Measurements from ENCODE around the gene BCAS3.
"Not testable (repeated sequence)": the region's sequence is repeated elsewhere in the genome, so short reads cannot be mapped to it uniquely, and the experiment has no call there.

The BCAS3 gene

DNA sequence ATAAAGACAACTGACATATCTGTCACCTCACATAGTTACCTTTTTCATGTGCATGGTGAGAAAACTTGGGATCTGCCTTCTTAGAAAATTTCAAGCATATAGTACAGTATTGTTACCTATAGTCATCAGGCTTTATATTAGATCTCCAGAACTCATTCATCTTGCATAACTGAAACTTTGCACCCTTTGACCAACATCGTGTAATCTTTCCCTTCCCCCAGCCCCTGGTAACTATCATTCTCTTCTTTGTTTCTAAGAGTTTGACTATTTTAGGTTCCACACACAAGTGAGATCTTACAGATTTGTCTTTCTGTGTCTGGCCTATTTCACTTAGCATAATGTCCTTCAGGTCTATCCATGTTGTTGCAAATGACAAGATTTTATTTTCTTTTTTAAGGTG lies 751.6 kb downstream of the BCAS3 start:
- H3K4me3 ChIP-seq (replicated peaks; ENCODE audit: low read depth, low read length) = no peak overlapping the region
- TF ChIP-seq, protein P1, sequence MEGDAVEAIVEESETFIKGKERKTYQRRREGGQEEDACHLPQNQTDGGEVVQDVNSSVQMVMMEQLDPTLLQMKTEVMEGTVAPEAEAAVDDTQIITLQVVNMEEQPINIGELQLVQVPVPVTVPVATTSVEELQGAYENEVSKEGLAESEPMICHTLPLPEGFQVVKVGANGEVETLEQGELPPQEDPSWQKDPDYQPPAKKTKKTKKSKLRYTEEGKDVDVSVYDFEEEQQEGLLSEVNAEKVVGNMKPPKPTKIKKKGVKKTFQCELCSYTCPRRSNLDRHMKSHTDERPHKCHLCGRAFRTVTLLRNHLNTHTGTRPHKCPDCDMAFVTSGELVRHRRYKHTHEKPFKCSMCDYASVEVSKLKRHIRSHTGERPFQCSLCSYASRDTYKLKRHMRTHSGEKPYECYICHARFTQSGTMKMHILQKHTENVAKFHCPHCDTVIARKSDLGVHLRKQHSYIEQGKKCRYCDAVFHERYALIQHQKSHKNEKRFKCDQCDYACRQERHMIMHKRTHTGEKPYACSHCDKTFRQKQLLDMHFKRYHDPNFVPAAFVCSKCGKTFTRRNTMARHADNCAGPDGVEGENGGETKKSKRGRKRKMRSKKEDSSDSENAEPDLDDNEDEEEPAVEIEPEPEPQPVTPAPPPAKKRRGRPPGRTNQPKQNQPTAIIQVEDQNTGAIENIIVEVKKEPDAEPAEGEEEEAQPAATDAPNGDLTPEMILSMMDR (IDR thresholded peaks at IDR 0.05; ENCODE audit: low read length, missing control alignments) = no peak
- no peak for DNase-seq (ENCODE audit: low read depth)

DNA sequence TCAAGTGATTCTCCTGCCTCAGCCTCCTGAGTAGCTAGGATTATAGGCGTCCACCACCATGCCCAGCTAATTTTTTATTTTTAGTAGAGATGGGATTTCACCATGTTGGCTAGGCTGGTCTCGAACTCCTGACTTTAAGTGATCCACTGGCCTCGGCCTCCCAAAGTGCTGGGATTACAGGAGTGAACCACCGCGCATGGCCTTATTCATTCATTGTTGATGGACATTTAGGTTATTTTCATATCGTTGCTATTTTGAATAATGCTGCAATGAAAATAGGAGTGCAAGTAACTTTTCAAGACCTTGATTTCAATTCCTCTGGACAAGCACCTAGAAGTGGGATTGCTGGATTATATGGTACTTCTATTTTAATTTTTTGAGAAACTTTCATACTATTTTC lies 752.2 kb downstream of the BCAS3 start:
- not testable (repeated sequence) for DNase-seq (ENCODE audit: low read depth); H3K4me3 ChIP-seq (replicated peaks; ENCODE audit: low read depth, low read length)

DNA sequence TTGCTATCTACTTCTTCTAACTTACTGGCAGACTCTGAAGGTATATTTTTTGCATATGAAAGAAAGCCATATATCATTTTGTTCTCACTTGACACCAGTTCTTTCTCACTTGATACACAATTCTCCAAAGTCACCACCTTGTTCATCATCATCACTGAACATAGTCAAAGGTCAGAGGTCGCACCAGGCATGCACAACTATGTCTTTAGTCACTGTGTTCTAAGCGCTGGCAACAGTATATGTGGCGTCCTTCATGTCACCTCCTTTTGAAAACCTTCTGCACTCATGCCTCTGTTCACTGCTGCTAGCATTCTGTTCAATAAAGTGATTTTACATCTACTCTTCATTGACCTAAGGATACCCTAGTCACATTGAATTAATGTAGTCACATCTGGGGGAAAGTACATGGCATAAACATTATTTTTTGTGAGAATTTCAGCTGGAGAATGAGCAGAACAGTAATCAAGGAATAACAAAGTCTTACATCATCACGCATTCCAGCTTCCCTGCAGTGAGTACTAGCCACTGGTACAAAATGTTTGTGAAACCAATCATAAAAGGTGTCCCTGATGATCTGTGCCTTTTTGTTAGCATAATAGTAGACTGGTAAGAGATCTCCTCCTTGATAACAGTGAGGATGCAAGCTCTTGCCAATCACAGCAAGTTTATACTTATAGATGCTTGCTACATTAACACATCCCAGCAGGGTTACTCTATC lies 754.1 kb downstream of the BCAS3 start:
- no peak overlapping the region for H3K4me3 ChIP-seq (replicated peaks; ENCODE audit: low read depth, low read length)
- TF ChIP-seq, protein P1 (IDR thresholded peaks at IDR 0.05; ENCODE audit: low read length, missing control alignments) = no peak
- peak; percentile 32 for DNase-seq (ENCODE audit: low read depth)

DNA sequence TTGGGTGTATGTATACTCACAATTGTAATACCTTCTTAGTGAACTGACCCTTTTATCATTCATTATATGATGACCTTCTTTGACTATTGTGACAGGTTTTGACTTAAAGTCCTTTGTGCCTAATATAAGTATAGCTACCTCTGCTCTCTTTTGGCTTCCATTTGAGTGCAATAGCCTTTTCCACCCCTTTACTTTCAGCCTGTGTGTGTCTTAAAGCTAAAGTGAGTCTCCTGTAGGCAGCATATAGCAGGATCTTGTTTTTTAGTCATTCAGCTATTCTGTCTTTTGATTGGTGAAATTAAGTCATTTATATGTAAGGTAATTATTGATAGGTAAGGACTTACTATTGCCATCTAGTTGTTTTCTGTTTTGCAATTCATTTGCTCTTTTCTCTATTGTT lies 758.6 kb downstream of the BCAS3 start:
- no peak for DNase-seq (ENCODE audit: low read depth)
- TF ChIP-seq, protein P1 (IDR thresholded peaks at IDR 0.05; ENCODE audit: low read length, missing control alignments) = no peak
- no peak overlapping the region for H3K4me3 ChIP-seq (replicated peaks; ENCODE audit: low read depth, low read length)

DNA sequence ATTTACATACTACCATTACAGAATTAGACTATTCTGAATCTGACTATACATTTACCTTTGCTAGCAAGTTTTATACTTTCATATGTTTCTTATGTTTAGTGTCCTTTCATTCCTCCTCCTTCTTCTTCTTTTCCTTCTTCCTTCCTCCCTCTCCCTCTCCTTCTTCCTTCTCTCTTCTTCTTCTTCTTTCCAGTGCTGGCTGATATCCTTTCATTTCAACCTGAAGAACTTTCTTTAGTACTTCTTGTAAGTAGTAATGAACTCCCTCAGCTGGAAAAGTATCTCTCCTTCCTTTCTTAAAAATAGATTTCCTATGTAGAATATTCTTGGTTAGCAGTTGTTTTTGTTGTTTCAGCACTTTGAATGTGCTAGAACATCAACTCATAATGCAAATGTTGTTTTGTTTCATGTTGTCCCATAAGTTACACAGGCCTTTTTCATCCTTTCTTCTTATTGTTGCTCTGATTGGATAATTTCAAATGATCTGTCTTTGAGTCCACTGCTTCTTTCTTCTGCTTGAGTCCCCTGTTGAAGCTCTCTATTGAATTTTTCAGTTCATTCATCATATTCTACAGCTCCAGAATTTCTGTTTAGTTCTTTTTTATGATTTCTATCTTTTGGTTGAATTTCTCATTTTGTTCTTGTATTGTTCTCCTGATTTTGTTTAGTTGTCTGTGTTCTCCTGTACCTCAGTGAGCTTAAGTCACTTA lies 759.5 kb downstream of the BCAS3 start:
- no peak for DNase-seq (ENCODE audit: low read depth)
- TF ChIP-seq, protein P1 (IDR thresholded peaks at IDR 0.05; ENCODE audit: low read length, missing control alignments) = no peak
- H3K4me3 ChIP-seq (replicated peaks; ENCODE audit: low read depth, low read length) = no peak overlapping the region

DNA sequence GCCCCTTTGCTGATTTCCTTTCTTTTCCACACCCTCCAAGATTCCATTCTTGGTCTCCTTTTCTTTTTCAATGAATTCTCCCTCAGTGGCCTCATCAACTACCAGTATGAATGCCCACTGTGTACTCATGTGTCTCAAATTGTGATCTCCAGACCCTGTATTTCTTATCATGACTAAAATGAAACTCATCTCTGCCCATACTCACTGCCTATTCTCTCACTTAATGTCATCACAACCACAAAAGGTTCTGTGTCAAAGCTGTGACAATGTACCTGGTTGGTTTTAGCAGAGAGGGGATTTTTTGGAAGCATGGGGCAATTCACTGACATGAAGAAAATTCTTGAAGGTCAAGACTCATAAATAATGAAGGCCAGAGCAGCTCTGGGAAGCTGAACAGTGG lies 763.0 kb downstream of the BCAS3 start:
- TF ChIP-seq, protein P1 (IDR thresholded peaks at IDR 0.05; ENCODE audit: low read length, missing control alignments) = no peak
- no peak overlapping the region for H3K4me3 ChIP-seq (replicated peaks; ENCODE audit: low read depth, low read length)
- no peak for DNase-seq (ENCODE audit: low read depth)

DNA sequence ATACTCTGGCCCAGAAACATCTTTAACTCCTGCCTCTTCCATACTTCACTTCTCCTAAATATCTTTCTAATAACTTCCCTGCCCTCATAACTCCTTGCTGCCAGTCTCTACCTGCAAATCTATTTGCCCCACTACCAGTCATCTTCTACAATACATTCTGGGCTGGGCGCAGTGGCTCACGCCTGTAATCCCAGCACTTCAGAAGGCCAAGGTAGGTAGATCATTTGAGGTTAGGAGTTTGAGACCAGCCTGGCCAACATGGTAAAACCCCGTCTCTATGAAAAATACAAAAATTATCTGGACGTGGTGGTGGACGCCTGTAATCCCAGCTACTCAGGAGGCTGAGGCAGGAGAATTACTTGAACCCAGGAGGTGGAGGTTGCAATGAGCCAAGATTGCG lies 763.9 kb downstream of the BCAS3 start:
- DNase-seq (ENCODE audit: low read depth); H3K4me3 ChIP-seq (replicated peaks; ENCODE audit: low read depth, low read length): not testable (repeated sequence)
